ENCODE data around the gene CFAP70.
A peak's percentile ranks its signal among the peaks of the same experiment; 100 is the strongest.
"Not testable (repeated sequence)": the region's sequence is repeated elsewhere in the genome, so short reads cannot be mapped to it uniquely, and the experiment has no call there.

The CFAP70 gene

GRCh38 chr10:73338801-73339368 lies 19.8 kb downstream of the CFAP70 start:
- DNase-seq = no peak

GRCh38 chr10:73333202-73333601 lies 25.5 kb downstream of the CFAP70 start:
- no peak for DNase-seq

DNA sequence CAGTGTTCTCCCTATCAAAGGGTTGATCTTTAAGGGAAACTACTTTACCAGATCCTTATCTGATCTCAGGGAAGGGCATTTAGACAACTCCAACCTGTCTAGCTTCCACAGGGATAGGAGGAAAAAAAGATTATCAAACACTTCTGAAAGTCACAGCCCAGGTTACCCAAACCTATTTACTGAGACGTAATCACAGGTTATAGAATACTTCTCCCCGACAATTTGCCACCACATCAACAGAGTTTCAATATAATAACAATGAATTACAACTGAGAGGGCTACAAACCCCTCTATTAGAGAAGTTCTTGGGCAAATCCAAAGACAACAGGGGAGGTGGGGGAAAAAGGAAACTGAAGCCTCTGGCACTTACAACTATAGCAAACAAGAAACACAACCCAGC lies 26.3 kb downstream of the CFAP70 start:
- no peak for DNase-seq

GRCh38 chr10:73328523-73328922 lies 30.1 kb downstream of the CFAP70 start:
- not testable (repeated sequence) for DNase-seq

GRCh38 chr10:73325290-73325689 lies 33.4 kb downstream of the CFAP70 start:
- not testable (repeated sequence) for DNase-seq

DNA sequence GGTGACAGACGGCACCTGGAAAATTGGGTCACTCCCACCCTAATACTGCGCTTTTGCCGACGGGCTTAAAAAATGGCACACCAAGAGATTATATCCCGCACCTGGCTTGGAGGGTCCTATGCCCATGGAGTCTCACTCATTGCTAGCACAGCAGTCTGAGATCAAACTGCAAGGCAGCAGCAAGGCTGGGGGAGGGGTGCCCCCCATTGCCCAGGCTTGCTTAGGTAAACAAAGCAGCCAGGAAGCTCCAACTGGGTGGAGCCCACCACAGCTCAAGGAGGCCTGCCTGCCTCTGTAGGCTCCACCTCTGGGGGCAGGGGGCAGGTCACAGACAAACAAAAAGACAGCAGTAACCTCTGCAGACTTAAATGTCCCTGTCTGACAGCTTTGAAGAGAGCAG lies 35.1 kb downstream of the CFAP70 start:
- not testable (repeated sequence) for DNase-seq

DNA sequence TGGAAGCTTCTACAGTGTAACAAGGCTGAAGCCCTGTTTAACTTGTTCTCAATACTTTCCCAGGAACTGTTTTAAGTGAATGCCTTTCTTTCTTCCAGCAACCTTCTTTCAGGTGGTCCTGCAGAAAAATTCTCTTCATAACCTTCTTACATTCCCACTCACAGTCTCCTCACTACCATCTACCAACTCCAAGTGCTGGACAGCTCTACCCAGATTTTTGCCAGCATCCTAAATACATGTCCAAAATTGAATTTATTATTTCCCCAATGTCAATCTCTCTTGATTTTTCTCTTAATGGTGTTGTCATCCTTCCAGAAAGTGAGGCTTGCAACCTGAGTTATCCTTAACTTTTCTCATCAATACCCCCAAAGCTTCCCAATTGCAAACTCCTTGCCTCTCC lies 48.2 kb downstream of the CFAP70 start:
- no peak for DNase-seq

DNA sequence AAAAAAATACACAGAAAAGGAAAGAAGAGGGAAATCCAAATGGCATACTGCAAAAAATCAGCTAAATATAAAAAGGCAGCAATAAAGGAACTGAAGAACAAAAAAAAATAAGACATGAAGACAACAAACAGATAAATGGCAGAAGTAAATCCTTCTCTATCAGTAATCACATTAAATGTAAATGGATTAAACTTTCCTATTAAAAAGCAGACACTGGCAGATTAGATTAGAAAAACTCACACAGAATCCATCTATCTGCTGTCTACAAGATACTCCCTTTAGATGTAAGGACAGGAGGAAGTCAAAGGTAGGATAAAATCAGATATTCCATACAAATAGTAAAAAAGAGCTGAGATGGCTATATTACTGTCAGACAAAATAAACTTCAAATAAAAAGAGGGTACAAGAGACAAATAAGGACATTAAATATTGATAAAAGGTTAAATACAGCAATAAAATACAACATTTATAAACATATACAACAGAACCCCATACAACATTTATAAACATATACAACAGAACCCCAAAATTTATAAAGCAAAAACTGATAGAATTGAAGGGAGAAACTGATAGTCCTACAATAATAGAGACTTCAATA lies 51.4 kb downstream of the CFAP70 start:
- DNase-seq = no peak

DNA sequence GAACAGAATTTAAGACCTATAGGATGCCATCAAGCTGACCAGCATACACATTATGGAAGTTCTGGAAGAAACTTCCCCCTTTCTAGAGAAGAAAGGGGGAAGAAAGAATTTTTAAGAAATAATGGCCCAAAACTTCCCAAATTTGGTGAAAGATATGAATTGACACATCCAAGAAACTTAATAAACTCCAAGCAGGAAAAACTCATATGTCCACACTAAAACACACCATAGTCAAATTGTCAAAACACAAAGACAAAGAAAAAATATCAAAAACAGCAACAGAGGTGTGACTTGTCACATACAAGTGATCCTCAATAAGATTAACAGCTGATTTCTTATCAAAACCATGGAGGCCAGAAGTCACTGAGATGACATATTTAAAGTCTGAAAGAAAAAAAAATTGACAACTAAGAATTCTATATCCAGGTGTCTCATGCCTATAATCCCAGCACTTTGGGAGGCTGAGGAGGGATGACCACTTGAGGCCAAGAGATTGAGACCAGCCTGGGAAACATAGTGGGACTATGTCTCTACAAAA lies 52.4 kb downstream of the CFAP70 start:
- DNase-seq = no peak

GRCh38 chr10:73296946-73297345 lies 61.7 kb downstream of the CFAP70 start:
- no peak for DNase-seq

GRCh38 chr10:73293461-73293860 lies 65.2 kb downstream of the CFAP70 start:
- DNase-seq = no peak

- no peak for DNase-seq
Observed at GRCh38 chr10:73289958-73290357, 68.7 kb downstream of the CFAP70 start.

GRCh38 chr10:73287441-73287840 lies 71.2 kb downstream of the CFAP70 start:
- DNase-seq = no peak

- DNase-seq = no peak
Observed at GRCh38 chr10:73281097-73281496, 77.6 kb downstream of the CFAP70 start.

GRCh38 chr10:73264423-73264822 lies 94.2 kb downstream of the CFAP70 start:
- no peak for DNase-seq

- DNase-seq = no peak
Observed at GRCh38 chr10:73263693-73264347, 94.8 kb downstream of the CFAP70 start.

DNA sequence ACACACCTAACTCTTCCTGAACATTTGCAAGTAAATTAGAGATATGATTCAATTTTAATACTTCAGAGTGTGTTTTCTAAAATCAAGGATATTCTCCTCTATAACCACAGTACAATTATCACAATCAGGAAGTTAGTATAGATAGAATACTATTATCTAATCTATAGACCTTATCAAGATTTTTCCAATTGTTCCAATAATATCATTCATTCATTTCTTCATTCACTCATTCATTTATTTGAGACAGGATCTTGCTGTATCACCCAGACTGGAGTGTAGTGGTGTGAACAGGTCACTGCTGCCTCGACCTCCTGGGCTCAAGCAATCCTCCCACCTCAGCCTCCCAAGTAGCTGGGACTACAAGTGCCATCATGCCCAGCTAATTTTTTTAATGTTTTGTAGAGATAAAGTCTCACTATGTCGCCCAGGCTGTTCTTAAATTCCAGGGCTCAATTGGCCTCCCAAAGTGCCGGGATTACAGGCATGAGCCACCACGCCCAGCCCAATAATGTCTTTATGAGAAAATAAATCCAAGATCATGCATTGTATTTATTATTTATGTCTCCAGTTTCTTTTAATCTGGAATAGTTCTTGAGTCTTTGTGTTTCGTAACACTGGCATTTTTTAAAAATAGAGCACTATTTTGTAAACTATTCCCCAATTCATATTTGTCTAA lies 95.6 kb downstream of the CFAP70 start:
- no peak for DNase-seq

DNA sequence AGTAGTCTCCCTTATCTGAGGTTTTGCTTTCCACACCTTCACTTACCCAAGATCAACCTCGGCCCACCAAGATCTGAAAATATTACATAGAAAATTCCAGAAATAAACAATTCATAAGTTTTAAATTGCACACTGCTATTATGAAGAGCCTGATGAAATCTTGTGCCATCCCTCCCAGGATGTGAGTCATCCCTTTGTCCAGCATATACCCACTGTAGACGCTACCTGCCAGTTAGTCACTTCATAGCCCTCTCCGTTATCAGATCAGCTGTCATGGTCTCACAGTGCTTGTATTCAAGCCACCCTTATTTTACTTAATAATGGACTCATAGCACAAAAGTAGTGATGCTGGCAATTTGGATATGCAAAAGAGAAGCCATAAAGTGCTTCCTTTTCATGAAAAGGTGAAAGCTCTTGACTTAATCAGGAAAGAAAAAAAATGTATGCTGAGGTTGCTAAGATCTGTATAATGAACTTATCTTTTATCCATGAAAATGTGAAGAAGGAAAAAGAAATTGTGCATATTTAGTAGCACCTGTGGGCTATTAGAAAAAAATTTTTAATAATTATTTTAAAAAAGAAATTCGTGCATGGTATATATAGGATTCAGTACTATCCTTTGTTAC lies 96.4 kb downstream of the CFAP70 start:
- no peak for DNase-seq

- no peak for DNase-seq
Observed at GRCh38 chr10:73261362-73261995, 97.2 kb downstream of the CFAP70 start.

DNA sequence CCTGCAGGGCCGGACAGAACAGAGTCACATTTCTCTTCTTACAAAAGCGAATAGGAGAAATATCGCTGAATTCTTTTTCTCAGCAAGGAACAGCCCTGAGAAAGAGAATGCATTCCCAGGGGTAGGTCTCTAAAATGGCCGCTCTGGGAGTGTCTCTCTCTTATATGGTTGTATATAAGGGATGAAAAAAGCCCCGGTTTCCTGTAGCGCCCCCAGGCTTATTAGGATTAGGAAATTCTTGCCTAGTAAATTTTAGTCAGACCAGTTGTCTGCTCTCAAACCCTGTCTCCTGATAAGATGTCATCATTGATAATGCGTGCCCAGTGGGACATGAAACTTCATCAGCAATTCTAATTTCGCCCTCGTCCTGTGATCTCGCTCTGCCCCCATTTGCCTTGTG lies 100.1 kb downstream of the CFAP70 start:
- DNase-seq = not testable (repeated sequence)

DNA sequence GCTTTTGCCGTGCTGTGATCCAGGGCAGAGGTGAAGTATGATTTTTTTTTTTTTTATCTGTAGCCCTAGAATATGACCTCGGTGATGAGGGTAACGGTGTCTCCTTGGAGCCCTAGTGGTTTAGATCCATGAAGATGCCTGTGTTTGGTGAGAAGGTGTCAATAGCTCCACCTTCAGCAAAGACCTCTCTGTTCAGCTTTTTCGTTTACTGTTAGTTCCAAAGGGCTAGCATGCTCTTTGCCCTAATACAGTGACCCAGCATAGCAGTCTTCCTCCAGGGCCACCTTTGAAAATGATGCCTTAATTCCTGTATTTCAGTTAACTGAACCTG lies 105.5 kb downstream of the CFAP70 start:
- DNase-seq = no peak

GRCh38 chr10:73252445-73253224 lies 106.0 kb downstream of the CFAP70 start, which contains the start of gene MRPS16:
MRPS16 (minus strand) TSS chr10:73252644; CDS start chr10:73252482, 162 bp downstream.
- peak; percentile 85 for DNase-seq
